OCI-LY3 (cell line): Measurements from ENCODE around the gene PREX1.

ENCODE experiments used
- H2AFZ ChIP-seq: fragments of 200-600, 300-600 bp; shearing (Covaris generic); 2 replicates; pipeline ENCODE4 v1.6.0; 2014; ENCODE audit warnings: antibody characterized with exemption, low read depth, low read length
- H3K27ac ChIP-seq: fragments of 200-600, 300-600 bp; sonication (generic); 2 replicates; pipeline ENCODE4 v1.5.1; 2014; ENCODE audit warnings: mild to moderate bottlenecking, low read length, moderate library complexity, mixed read lengths
- H3K27me3 ChIP-seq: fragments of 200-600, 300-600 bp; sonication (generic); 2 replicates; pipeline ENCODE4 v1.6.1; 2014; ENCODE audit warnings: low read depth, low read length, mixed read lengths
- H3K36me3 ChIP-seq: fragments of 200-600, 300-600 bp; sonication (generic); replicated peaks from 2 replicates; pipeline ENCODE3; 2014; ENCODE audit warnings: low read depth, low read length, mixed read lengths
- H3K4me1 ChIP-seq: fragments of 300-600, 200-600 bp; sonication (generic); 2 replicates; pipeline ENCODE4 v1.6.1; 2014; ENCODE audit warnings: low read length, mixed read lengths
- H3K4me2 ChIP-seq: fragments of 200-600, 300-600 bp; sonication (generic); 2 replicates; pipeline ENCODE4 v1.6.1; 2014; ENCODE audit warnings: low read length, mixed read lengths
- H3K4me3 ChIP-seq: fragments of 300-600, 200-600 bp; sonication (generic); 2 replicates; pipeline ENCODE4 v1.5.1; 2014; ENCODE audit warnings: antibody characterized with exemption, mild to moderate bottlenecking, low read length, moderate library complexity
- H3K79me2 ChIP-seq: fragments of 300-600, 200-600 bp; shearing (Covaris generic); 2 replicates; pipeline ENCODE4 v1.6.1; 2014; ENCODE audit warnings: mild to moderate bottlenecking, low read length, mixed read lengths
- H3K9ac ChIP-seq: fragments of 300-600, 200-600 bp; shearing (Covaris generic); 2 replicates; pipeline ENCODE4 v1.6.0; 2014; ENCODE audit warnings: mild to moderate bottlenecking, low read length, moderate library complexity
- H3K9me3 ChIP-seq: fragments of 200-600, 300-600 bp; shearing (Covaris generic); 2 replicates; pipeline ENCODE4 v1.6.1; 2014; ENCODE audit warnings: low read length, mixed read lengths; ENCODE audit not compliant: insufficient read depth
- H4K20me1 ChIP-seq: fragments of 200-600, 300-600 bp; sonication (generic); 2 replicates; pipeline ENCODE4 v1.6.1; 2016; ENCODE audit warnings: low read length, mixed read lengths; ENCODE audit not compliant: insufficient read depth
- EZH2phosphoT487 ChIP-seq: fragments of 200-600 bp; shearing (Covaris generic); IDR thresholded peaks from 2 replicates; pipeline ENCODE4 v1.6.1; 2018; ENCODE audit warnings: antibody characterized with exemption, mixed run types, low read depth
- TF ChIP-seq, protein P1 (sequence below): fragments of 200-600, 300-600 bp; sonication (generic); IDR thresholded peaks from 2 replicates; pipeline ENCODE4 v1.5.1; 2014; ENCODE audit warnings: antibody characterized with exemption, low read length, low read depth

Gene PREX1

GRCh38 chr20:48724382-48724781, 103.4 kb downstream of the PREX1 start:
- Histone ChIP-seq H3K27ac (no peak overlapping the region), H2AFZ (no peak overlapping the region), H3K79me2 (no peaks in the 10 kb centered on the region), H3K4me1 (peaks cover 15% of the 10 kb centered on the region), H3K9me3 (no peaks in the 10 kb centered on the region), H3K4me3 (no peak overlapping the region), H4K20me1 (0 out of 2 replicates have a peak, but pooled peaks cover 5% of the 10 kb centered on the region), H3K27me3 (no peaks in the 10 kb centered on the region), H3K9ac (no peak overlapping the region), H3K4me2 (no peak overlapping the region), H3K36me3 (peaks cover 4% of the 10 kb centered on the region)
- TF ChIP-seq EZH2phosphoT487 = no peak
- TF ChIP-seq, protein P1, sequence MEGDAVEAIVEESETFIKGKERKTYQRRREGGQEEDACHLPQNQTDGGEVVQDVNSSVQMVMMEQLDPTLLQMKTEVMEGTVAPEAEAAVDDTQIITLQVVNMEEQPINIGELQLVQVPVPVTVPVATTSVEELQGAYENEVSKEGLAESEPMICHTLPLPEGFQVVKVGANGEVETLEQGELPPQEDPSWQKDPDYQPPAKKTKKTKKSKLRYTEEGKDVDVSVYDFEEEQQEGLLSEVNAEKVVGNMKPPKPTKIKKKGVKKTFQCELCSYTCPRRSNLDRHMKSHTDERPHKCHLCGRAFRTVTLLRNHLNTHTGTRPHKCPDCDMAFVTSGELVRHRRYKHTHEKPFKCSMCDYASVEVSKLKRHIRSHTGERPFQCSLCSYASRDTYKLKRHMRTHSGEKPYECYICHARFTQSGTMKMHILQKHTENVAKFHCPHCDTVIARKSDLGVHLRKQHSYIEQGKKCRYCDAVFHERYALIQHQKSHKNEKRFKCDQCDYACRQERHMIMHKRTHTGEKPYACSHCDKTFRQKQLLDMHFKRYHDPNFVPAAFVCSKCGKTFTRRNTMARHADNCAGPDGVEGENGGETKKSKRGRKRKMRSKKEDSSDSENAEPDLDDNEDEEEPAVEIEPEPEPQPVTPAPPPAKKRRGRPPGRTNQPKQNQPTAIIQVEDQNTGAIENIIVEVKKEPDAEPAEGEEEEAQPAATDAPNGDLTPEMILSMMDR = no peak

DNA sequence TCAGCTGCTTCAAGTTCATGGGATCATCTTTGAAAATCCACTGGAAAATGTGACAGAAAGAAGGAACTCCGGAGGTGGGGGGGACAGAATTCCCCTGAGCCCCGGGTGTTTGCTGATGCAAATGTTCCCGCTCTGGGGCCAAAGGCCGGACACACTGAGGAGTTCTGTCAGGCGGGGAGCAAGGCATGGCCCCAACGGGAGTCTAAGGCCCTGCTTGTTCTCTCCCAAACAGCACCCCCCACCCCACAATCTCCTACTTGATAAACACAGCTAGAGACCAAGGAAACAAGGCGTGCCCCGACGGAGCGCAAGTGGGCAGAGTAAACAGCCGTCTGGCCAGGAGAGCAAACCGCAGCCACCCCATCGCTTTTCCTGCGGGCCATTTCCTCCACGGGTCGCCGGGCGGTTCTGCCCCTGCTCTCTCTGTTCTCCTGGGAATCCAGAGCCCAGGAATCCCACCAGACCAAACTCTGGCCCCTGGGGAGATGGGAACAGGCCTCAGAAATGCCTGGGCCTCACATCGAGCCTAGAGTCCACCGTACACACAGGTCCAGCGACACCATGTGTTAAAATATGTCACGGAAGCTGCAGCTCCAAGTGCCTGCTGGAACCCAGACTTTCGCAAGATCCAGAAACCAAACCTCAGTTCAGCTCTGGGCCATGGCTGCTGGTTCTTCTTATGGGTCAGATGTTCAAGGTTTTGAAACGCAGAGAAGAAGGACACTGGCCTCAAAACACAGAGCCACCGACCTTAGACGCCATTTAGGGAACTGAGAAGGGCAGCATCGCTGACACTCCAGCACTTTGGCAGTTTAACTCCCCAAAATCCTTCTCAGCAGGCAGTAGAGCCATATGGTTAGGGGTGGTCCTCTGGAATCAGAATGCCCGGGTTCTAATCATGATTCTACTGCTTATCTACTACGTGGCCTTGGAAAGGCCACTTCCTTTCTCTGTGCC, 104.2 kb downstream of the PREX1 start:
- no peak overlapping the region for H2AFZ ChIP-seq
- no peak overlapping the region for H3K9ac ChIP-seq
- H3K79me2 ChIP-seq = no peaks in the 10 kb centered on the region
- H4K20me1 ChIP-seq = 0 out of 2 replicates have a peak, but pooled peaks cover 5% of the 10 kb centered on the region
- H3K4me2 ChIP-seq = no peak overlapping the region
- H3K9me3 ChIP-seq = no peaks in the 10 kb centered on the region
- no peak overlapping the region for H3K27ac ChIP-seq
- peaks cover 4% of the 10 kb centered on the region for H3K36me3 ChIP-seq
- H3K4me3 ChIP-seq = no peak overlapping the region
- H3K27me3 ChIP-seq = no peaks in the 10 kb centered on the region
- TF ChIP-seq EZH2phosphoT487 = no peak
- TF ChIP-seq, protein P1 = no peak
- H3K4me1 ChIP-seq = peaks cover 22% of the 10 kb centered on the region

GRCh38 chr20:48722737-48723191, 105.0 kb downstream of the PREX1 start:
- no peaks in the 10 kb centered on the region for H3K27me3 ChIP-seq
- H2AFZ ChIP-seq = no peak overlapping the region
- no peak overlapping the region for H3K9ac ChIP-seq
- peaks cover 30% of the 10 kb centered on the region for H3K4me1 ChIP-seq
- H3K79me2 ChIP-seq = no peaks in the 10 kb centered on the region
- no peak overlapping the region for H3K4me3 ChIP-seq
- H3K4me2 ChIP-seq = no peak overlapping the region
- H3K36me3 ChIP-seq = peaks cover 4% of the 10 kb centered on the region
- no peak overlapping the region for H3K27ac ChIP-seq
- no peaks in the 10 kb centered on the region for H3K9me3 ChIP-seq
- 0 out of 2 replicates have a peak, but pooled peaks cover 5% of the 10 kb centered on the region for H4K20me1 ChIP-seq
- TF ChIP-seq, protein P1 = no peak
- TF ChIP-seq EZH2phosphoT487 = no peak

- H3K4me3 ChIP-seq = no peak overlapping the region
- H3K4me1 ChIP-seq = peaks cover 36% of the 10 kb centered on the region
- peaks cover 4% of the 10 kb centered on the region for H3K36me3 ChIP-seq
- H4K20me1 ChIP-seq = 0 out of 2 replicates have a peak, but pooled peaks cover 5% of the 10 kb centered on the region
- no peak overlapping the region for H3K27ac ChIP-seq
- no peaks in the 10 kb centered on the region for H3K9me3 ChIP-seq
- H3K4me2 ChIP-seq = no peak overlapping the region
- no peaks in the 10 kb centered on the region for H3K79me2 ChIP-seq
- H2AFZ ChIP-seq = no peak overlapping the region
- H3K9ac ChIP-seq = no peak overlapping the region
- no peak for TF ChIP-seq EZH2phosphoT487
- TF ChIP-seq, protein P1 = no peak
- no peaks in the 10 kb centered on the region for H3K27me3 ChIP-seq
Measured at GRCh38 chr20:48722002-48722731, 105.6 kb downstream of the PREX1 start.
